K562 (cell line): Measurements from ENCODE around the gene SPATA12.

Experiments used
- ZNF512 ChIP-seq: IDR thresholded peaks from 2 replicates; pipeline ENCODE4 v1.6.1; 2016; ENCODE audit warnings: missing genetic modification characterization, missing compliant biosample characterization
- TF ChIP-seq, protein P1 (sequence below), 3 experiments: IDR thresholded peaks in 2 of 3; conservative IDR thresholded peaks in 1 of 3; 2 replicates each; pipeline ENCODE4 v1.5.1; 2011 to 2012; ENCODE audit warnings: low read length in 3 of 3, mild to moderate bottlenecking in 3 of 3, control low read depth in 2 of 3, improper control_type of control experiment in 1 of 3, inconsistent platforms in 1 of 3, low read depth in 1 of 3, mixed read lengths in 1 of 3, moderate library complexity in 1 of 3; ENCODE audit not compliant: insufficient read depth in 2 of 3

DNA sequence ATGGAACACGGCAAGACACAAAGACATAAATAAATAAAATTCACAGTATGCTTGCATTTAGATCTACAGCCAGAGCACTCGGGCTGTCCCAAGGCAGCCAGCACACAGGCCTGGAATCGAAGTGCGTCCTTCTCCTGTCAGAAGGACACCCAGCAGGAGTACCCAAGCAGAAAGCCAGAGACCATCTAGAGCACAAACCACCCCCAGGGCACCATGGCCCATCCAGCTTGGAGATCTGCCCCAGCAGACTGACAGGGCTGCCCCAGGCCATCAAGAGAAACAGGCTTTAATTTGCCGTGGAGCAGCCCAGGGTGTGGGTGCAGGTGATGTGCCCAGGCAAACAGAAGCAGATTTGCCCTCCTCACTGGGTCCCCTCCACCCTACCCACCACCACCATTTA is 7.8 kb upstream of the SPATA12 start:
- no peak for TF ChIP-seq ZNF512 (tag)
- TF ChIP-seq, protein P1, sequence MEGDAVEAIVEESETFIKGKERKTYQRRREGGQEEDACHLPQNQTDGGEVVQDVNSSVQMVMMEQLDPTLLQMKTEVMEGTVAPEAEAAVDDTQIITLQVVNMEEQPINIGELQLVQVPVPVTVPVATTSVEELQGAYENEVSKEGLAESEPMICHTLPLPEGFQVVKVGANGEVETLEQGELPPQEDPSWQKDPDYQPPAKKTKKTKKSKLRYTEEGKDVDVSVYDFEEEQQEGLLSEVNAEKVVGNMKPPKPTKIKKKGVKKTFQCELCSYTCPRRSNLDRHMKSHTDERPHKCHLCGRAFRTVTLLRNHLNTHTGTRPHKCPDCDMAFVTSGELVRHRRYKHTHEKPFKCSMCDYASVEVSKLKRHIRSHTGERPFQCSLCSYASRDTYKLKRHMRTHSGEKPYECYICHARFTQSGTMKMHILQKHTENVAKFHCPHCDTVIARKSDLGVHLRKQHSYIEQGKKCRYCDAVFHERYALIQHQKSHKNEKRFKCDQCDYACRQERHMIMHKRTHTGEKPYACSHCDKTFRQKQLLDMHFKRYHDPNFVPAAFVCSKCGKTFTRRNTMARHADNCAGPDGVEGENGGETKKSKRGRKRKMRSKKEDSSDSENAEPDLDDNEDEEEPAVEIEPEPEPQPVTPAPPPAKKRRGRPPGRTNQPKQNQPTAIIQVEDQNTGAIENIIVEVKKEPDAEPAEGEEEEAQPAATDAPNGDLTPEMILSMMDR (IDR thresholded peaks at IDR 0.05 in 2 of 3, conservative IDR thresholded peaks at IDR 0.05 in 1 of 3; ENCODE audit: insufficient read depth in 2 of 3, low read depth in 1 of 3, low read length in 3 of 3), result no peak
